Stomach (tissue), 9 donors: ENCODE results near the gene VPS8. TPM values are rescaled to one million over a fixed set of nuclear protein-coding genes. Genes with fewer than 3 reads are reported as not detected.

Source experiments
- DNase-seq, 2 donors: peaks; one replicate each; pipeline versions ENCODE4 v3.0.0 to v3.0.0-alpha.2; 2013 to 2019
- H3K27ac ChIP-seq, 5 donors: fragments of 200-600 bp in 4 of 5; sonication (generic) in 4 of 5; one replicate each; pipeline ENCODE4 v1.5.1; 2013 to 2019; ENCODE audit warnings: mild to moderate bottlenecking in 1 of 5, moderate library complexity in 1 of 5
- H3K27me3 ChIP-seq, 3 donors: fragments of 200-600 bp; sonication (generic); one replicate each; pipeline ENCODE4 v1.5.1; 2017 to 2019; ENCODE audit warnings: mixed run types in 1 of 3
- H3K36me3 ChIP-seq, 4 donors: fragments of 200-600 bp; sonication (generic); 1 replicate in 3 of 4; 2 replicates in 1 of 4; pipeline ENCODE4 v1.5.1; 2016 to 2019
- H3K4me1 ChIP-seq, 4 donors: fragments of 200-600 bp; sonication (generic); one replicate each; pipeline ENCODE4 v1.5.1; 2016 to 2019
- H3K4me3 ChIP-seq, 4 donors: fragments of 200-600 bp; sonication (generic) in 3 of 4; one replicate each; pipeline ENCODE4 v1.5.1; 2016 to 2019; ENCODE audit warnings: mild to moderate bottlenecking in 1 of 4
- H3K9me3 ChIP-seq, 4 donors: fragments of 200-600 bp; sonication (generic); one replicate each; pipeline ENCODE4 v1.5.1; 2016 to 2019
- CTCF ChIP-seq, 7 experiments: fragments of 450-650 bp in 4 of 7; fragments of 200-600 bp in 3 of 7; sonication (generic) in 3 of 7; IDR thresholded peaks; one replicate each; pipeline ENCODE4 v1.5.1; 2016 to 2019; ENCODE audit warnings: antibody characterized with exemption in 7 of 7, control low read depth in 2 of 7, mild to moderate bottlenecking in 1 of 7
- EP300 ChIP-seq: sonication (generic); formaldehyde crosslinking; IDR thresholded peaks from one replicate; pipeline ENCODE4 v1.6.1; 2017; ENCODE audit warnings: antibody characterized with exemption
- POLR2A ChIP-seq, 4 donors: fragments of 450-650 bp; IDR thresholded peaks; one replicate each; pipeline ENCODE4 v1.6.1; 2016; ENCODE audit warnings: antibody characterized with exemption in 4 of 4, control low read depth in 2 of 4, mild to moderate bottlenecking in 1 of 4, moderate library complexity in 1 of 4
- POLR2AphosphoS5 ChIP-seq, 3 donors: sonication (generic); formaldehyde crosslinking; IDR thresholded peaks; one replicate each; pipeline ENCODE4 v1.6.1; 2016; ENCODE audit warnings: antibody characterized with exemption in 3 of 3
- WGBS, 5 donors: extraction: QIAGEN DNeasy Blood & Tissue Kit in 3 of 5; methylation state at CpG; one replicate each; pipeline versions ENCODE4 v1.1.5 to v1.1.7; 2013 to 2018; 5-methylcytosine and 5-hydroxymethylcytosine counted together
- intact Hi-C: fragments of 100-400 bp; cut with DNase I; formaldehyde crosslinking; loops from one replicate; pipeline ENCODE4 v1.15.1; 2023; ENCODE audit warnings: low total_unique reads
- polyA plus RNA-seq, 3 donors: library from polyadenylated mRNA; stranded (reverse); fragments of 200-250 nt; gene quantifications; one replicate each; pipeline ENCODE4 v1.2.3, GENCODE V29; 2013
- total RNA-seq, 5 donors: library from RNA; depleted of rRNA; stranded (reverse); fragments of >200 nt; gene quantifications; one replicate each; pipeline versions ENCODE4 v1.1.0 to v1.2.3, GENCODE V29; 2014 to 2016
- donor health status: healthy with polysubstance abuse.
- donor health status: Bipolar disorder and iron deficiency.
- donor health status: healthy.

VPS8 gene
- total and polyA plus RNA-seq, 8 donors = 7.5 to 126 (median 37.5) TPM

- no peak for DNase-seq
- H3K9me3 ChIP-seq = no peaks in the 10 kb centered on the region
- no peaks in the 10 kb centered on the region for H3K4me1 ChIP-seq
- TF ChIP-seq POLR2AphosphoS5 (IDR thresholded peaks at IDR 0.05) (no peak), EP300 (no peak), POLR2A (IDR thresholded peaks at IDR 0.05) (no peak), CTCF (IDR thresholded peaks at IDR 0.05) (no peak)
- intact Hi-C loops = no loop called here
- 93 to 94% (median 93%) methylated on average over 1 of the region's 1 CpG for WGBS, 5 donors
- peaks cover 7 to 56% (median 37%) of the 10 kb centered on the region in 4 donors for H3K36me3 ChIP-seq
- H3K27me3 ChIP-seq = no peaks in the 10 kb centered on the region
- no peak overlapping the region for H3K27ac ChIP-seq
- no peak overlapping the region for H3K4me3 ChIP-seq
These were observed 72.5 kb downstream of the VPS8 start for GRCh38 chr3:184884359-184885017.

- TF ChIP-seq POLR2A (IDR thresholded peaks at IDR 0.05) = no peak
- TF ChIP-seq POLR2AphosphoS5 (IDR thresholded peaks at IDR 0.05) = no peak
- no peak for TF ChIP-seq EP300
- TF ChIP-seq CTCF (IDR thresholded peaks at IDR 0.05) = no peak
- intact Hi-C loops = no loop called here
- DNase-seq = no peak
- Histone ChIP-seq H3K27me3 (no peaks in the 10 kb centered on the region), H3K9me3 (no peaks in the 10 kb centered on the region), H3K27ac (no peak overlapping the region), H3K4me1 (no peaks in the 10 kb centered on the region), H3K36me3 (peaks cover 7 to 57% (median 37%) of the 10 kb centered on the region in 4 donors), H3K4me3 (no peak overlapping the region)
- WGBS, 5 donors = 59 to 77% (median 66%) methylated on average over 4 of the region's 4 CpGs
These were observed 73.1 kb downstream of the VPS8 start for GRCh38 chr3:184885112-184885511.

- intact Hi-C loops = no loop called here
- H3K36me3 ChIP-seq = peaks cover 7 to 68% (median 37%) of the 10 kb centered on the region in 4 donors
- no peaks in the 10 kb centered on the region for H3K27me3 ChIP-seq
These were observed 75.6 kb downstream of the VPS8 start for GRCh38 chr3:184887574-184887973.

GRCh38 chr3:184889312-184889904, 77.4 kb downstream of the VPS8 start:
- peaks cover 7 to 61% (median 39%) of the 10 kb centered on the region in 4 donors for H3K36me3 ChIP-seq
- intact Hi-C loops = no loop called here
- no peak overlapping the region for H3K4me3 ChIP-seq
- no peak for TF ChIP-seq POLR2A (IDR thresholded peaks at IDR 0.05)
- no peak for TF ChIP-seq EP300
- TF ChIP-seq POLR2AphosphoS5 (IDR thresholded peaks at IDR 0.05) = no peak
- no peak for TF ChIP-seq CTCF (IDR thresholded peaks at IDR 0.05)
- H3K27ac ChIP-seq = no peak overlapping the region
- peak in 1 of 2 donors; percentile 19 for DNase-seq
- no peaks in the 10 kb centered on the region for H3K27me3 ChIP-seq
- 72 to 86% (median 77%) methylated on average over 6 of the region's 6 CpGs for whole genome bisulfite sequencing, 5 donors
- no peaks in the 10 kb centered on the region for H3K9me3 ChIP-seq
- no peaks in the 10 kb centered on the region for H3K4me1 ChIP-seq

More at GRCh38 chr3:184887574-184887973, 75.6 kb downstream of the VPS8 start:
- Histone ChIP-seq H3K4me1 (no peaks in the 10 kb centered on the region), H3K9me3 (no peaks in the 10 kb centered on the region), H3K4me3 (no peak overlapping the region), H3K27ac (no peak overlapping the region)
- 85 to 93% (median 90%) methylated on average over 2 of the region's 2 CpGs for WGBS, 5 donors
- TF ChIP-seq POLR2A (IDR thresholded peaks at IDR 0.05) = no peak
- TF ChIP-seq CTCF (IDR thresholded peaks at IDR 0.05) = no peak
- TF ChIP-seq EP300 = no peak
- no peak for DNase-seq
